Measurements from ENCODE around the gene C1QTNF1.

Gene C1QTNF1

DNA sequence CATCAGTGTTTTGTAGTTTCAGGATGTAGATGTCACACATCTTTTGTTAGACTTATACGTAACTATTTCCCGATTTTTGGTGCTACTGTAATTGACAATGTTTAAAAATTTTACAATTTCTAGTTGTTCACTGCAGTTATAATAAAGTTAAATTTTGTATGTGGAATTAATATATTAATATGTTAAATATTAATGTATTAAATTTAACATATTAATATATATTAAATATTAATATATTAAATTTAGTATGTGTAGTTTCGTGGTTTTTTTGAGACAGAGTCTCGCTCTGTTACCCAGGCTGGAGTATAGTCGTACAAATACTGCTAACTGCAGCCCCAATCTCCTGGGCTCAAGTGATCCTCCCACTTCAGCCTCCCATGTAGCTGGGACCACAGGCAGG, 38.6 kb upstream of the C1QTNF1 start:
- H3K4me3 ChIP-seq (ENCODE audit: extremely low read depth, insufficient read depth, low read length, poor library complexity, severe bottlenecking) = no peak overlapping the region
- WGBS, 2 experiments (ENCODE audit: insufficient coverage in 2 of 2) = 83 to 100% methylated on average over 1 of the region's 5 CpGs
- peaks cover 9% of the 10 kb centered on the region for H3K36me3 ChIP-seq (ENCODE audit: control insufficient read depth, insufficient read depth, low read length)
- H3K4me1 ChIP-seq (ENCODE audit: control insufficient read depth, insufficient read depth, low read length, poor library complexity, severe bottlenecking) = peaks cover 7% of the 10 kb centered on the region
- no peaks in the 10 kb centered on the region for H3K9me3 ChIP-seq (ENCODE audit: control insufficient read depth, low read length)
- H3K27ac ChIP-seq (ENCODE audit: low read depth, low read length, severe bottlenecking) = no peak overlapping the region

- Histone ChIP-seq H3K27ac (ENCODE audit: low read depth, low read length, severe bottlenecking) (peak overlapping the region; percentile 76), H3K4me3 (ENCODE audit: extremely low read depth, insufficient read depth, low read length, poor library complexity, severe bottlenecking) (no peak overlapping the region)
- 87 to 91% methylated on average over 2 to 4 of the region's 6 CpGs for WGBS, 2 experiments (ENCODE audit: insufficient coverage in 2 of 2)
Measured at GRCh38 chr17:78986048-78986648, 37.8 kb upstream of the C1QTNF1 start.

DNA sequence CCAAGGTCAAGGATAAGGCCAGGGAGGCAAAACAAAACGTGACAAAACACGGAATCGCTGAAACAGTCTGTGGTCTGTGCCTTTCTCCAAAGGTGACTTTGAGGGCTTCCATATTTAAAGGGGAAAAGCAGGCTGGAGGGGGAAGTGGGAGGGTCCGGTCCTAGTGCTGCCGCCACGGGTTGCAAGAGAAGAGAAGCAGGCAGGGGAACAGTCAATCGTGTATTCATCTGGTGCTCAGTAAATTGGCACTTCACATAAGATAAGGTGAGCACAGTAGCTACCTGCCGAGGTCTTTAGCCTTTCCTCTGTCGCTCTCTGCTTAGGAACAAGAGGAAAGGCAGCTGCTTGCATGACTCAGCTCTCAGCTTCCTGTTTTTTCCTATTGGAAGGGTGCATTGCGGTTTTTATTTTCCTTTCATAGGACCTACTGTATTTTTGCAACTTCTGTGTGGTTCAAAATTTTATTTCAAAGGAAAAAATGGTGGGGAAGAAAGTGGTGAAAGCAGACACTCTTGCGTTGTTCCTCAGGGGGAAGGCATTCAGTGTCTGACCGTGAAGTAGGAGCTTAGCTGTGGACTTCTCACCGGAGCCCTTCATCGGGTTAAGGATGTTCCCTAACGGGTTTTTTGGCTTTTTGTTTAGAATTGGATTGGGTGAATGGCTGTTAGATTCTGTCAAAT, 37.2 kb upstream of the C1QTNF1 start:
- Histone ChIP-seq H3K4me3 (ENCODE audit: extremely low read depth, insufficient read depth, low read length, poor library complexity, severe bottlenecking) (no peak overlapping the region), H3K27ac (ENCODE audit: low read depth, low read length, severe bottlenecking) (peak overlapping the region; percentile 76), H3K4me1 (ENCODE audit: control insufficient read depth, insufficient read depth, low read length, poor library complexity, severe bottlenecking) (peaks cover 7% of the 10 kb centered on the region), H3K36me3 (ENCODE audit: control insufficient read depth, insufficient read depth, low read length) (peaks cover 23% of the 10 kb centered on the region), H3K9me3 (ENCODE audit: control insufficient read depth, low read length) (no peaks in the 10 kb centered on the region)
- 10 to 14% methylated on average over 11 of the region's 15 CpGs for WGBS, 2 experiments (ENCODE audit: insufficient coverage in 2 of 2)

More at GRCh38 chr17:78986048-78986648, 37.8 kb upstream of the C1QTNF1 start:
- Histone ChIP-seq H3K4me1 (ENCODE audit: control insufficient read depth, insufficient read depth, low read length, poor library complexity, severe bottlenecking) (peaks cover 7% of the 10 kb centered on the region), H3K9me3 (ENCODE audit: control insufficient read depth, low read length) (no peaks in the 10 kb centered on the region), H3K36me3 (ENCODE audit: control insufficient read depth, insufficient read depth, low read length) (peaks cover 17% of the 10 kb centered on the region)

DNA sequence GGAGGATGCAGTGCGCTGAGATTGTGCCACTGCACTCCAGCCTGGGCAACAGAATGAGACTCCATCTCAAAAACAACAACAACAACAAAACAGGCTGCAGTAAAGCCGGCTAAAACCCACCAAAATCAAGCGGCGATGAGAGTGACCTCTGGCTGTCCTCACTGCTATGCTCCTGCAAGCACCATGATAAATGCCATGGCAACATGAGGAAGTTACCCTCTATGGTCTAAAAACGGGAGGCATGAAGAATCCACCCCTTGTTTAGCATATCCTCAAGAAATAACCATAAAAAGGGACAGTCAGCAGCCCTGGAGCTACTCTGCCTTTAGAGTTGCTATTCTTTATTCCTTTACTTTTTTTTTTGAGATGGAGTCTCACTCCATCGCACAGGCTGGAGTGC, 35.8 kb upstream of the C1QTNF1 start:
- no peak overlapping the region for H3K4me3 ChIP-seq (ENCODE audit: extremely low read depth, insufficient read depth, low read length, poor library complexity, severe bottlenecking)

DNA sequence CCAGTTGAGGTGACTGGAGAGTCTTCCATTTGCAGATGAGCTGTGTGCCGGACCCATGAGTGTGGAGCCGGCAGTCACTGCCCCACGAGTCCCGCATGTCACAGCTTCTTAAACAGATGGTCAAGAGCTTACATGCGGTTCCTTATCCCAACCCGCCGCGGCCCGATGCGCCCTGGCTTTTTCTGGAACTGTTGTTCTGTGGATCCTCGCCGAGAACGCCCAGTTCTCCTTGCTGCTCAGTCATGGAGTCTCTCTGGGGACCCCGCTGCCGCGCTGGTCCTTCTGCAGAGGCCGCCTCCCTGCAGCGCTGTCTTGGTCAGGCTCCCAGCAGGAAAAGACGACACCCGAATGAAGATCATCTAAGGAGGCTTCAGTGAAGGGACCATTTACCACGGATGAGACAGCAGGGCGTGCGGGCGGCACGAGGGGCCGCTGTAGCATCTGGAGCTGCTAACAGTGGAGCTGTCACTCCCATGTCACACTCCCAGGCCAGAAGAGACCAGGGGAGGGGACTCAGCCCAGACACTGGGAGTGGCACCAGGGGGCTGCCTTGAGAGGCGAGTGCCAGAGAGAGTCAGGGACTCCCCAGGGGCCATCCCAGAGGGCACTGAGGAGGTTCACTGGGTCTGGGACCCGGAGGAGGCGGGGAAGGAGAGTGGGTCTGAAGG, 33.5 kb upstream of the C1QTNF1 start:
- no peak overlapping the region for H3K4me3 ChIP-seq (ENCODE audit: extremely low read depth, insufficient read depth, low read length, poor library complexity, severe bottlenecking)
- no peak overlapping the region for H3K27ac ChIP-seq (ENCODE audit: low read depth, low read length, severe bottlenecking)
- H3K36me3 ChIP-seq (ENCODE audit: control insufficient read depth, insufficient read depth, low read length) = peaks cover 58% of the 10 kb centered on the region
- peaks cover 7% of the 10 kb centered on the region for H3K4me1 ChIP-seq (ENCODE audit: control insufficient read depth, insufficient read depth, low read length, poor library complexity, severe bottlenecking)
- no peaks in the 10 kb centered on the region for H3K9me3 ChIP-seq (ENCODE audit: control insufficient read depth, low read length)
- 91 to 94% methylated on average over 22 to 29 of the region's 29 CpGs for WGBS, 2 experiments (ENCODE audit: insufficient coverage in 2 of 2)

More for the DNA sequence above, 35.8 kb upstream of the C1QTNF1 start:
- H3K9me3 ChIP-seq (ENCODE audit: control insufficient read depth, low read length) = no peaks in the 10 kb centered on the region
- peaks cover 37% of the 10 kb centered on the region for H3K36me3 ChIP-seq (ENCODE audit: control insufficient read depth, insufficient read depth, low read length)
- no peak overlapping the region for H3K27ac ChIP-seq (ENCODE audit: low read depth, low read length, severe bottlenecking)
- WGBS, 2 experiments (ENCODE audit: insufficient coverage in 2 of 2) = 91 to 97% methylated on average over 5 to 6 of the region's 6 CpGs
- peaks cover 7% of the 10 kb centered on the region for H3K4me1 ChIP-seq (ENCODE audit: control insufficient read depth, insufficient read depth, low read length, poor library complexity, severe bottlenecking)

- Histone ChIP-seq H3K9me3 (ENCODE audit: control insufficient read depth, low read length) (no peaks in the 10 kb centered on the region), H3K27ac (ENCODE audit: low read depth, low read length, severe bottlenecking) (no peak overlapping the region), H3K4me3 (ENCODE audit: extremely low read depth, insufficient read depth, low read length, poor library complexity, severe bottlenecking) (no peak overlapping the region), H3K36me3 (ENCODE audit: control insufficient read depth, insufficient read depth, low read length) (peaks cover 65% of the 10 kb centered on the region), H3K4me1 (ENCODE audit: control insufficient read depth, insufficient read depth, low read length, poor library complexity, severe bottlenecking) (peaks cover 7% of the 10 kb centered on the region)
- 96 to 98% methylated on average over 24 to 28 of the region's 33 CpGs for WGBS, 2 experiments (ENCODE audit: insufficient coverage in 2 of 2)
Measured at GRCh38 chr17:78991017-78991738, 32.8 kb upstream of the C1QTNF1 start.

DNA sequence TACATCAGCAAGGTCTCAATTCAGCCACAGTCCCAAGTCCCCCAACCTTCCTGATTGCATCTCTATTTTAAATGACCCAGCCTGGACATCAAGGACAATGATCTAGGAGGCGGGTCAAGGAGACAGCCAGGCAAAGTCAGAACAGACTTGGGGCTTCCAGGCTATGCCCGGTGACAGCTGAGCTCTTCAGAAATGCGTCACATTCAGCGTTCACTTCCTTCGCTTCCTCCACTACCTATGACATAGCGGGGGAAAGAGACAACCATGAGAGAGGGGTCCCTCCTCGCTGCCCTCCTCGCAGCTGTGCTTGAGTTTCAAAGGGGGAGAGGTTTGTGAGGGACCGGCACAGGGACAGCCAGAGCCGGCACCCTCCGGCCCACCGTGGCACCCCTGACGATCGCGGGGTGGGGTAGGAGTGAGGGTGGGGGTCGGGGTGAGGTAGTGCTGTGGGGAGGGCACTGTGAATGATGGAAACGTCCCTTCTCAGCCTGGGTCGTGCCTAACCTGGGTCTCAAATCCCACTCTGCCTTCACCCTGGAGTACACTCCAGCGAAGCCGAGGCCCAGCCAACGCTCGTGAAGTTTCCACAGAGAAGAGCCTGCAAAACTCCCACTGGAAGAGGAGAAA, 31.9 kb upstream of the C1QTNF1 start:
- H3K4me3 ChIP-seq (ENCODE audit: extremely low read depth, insufficient read depth, low read length, poor library complexity, severe bottlenecking) = no peak overlapping the region
- H3K36me3 ChIP-seq (ENCODE audit: control insufficient read depth, insufficient read depth, low read length) = peaks cover 73% of the 10 kb centered on the region
- 98 to 100% methylated on average over 6 to 12 of the region's 22 CpGs for WGBS, 2 experiments (ENCODE audit: insufficient coverage in 2 of 2)
- H3K9me3 ChIP-seq (ENCODE audit: control insufficient read depth, low read length) = no peaks in the 10 kb centered on the region
- H3K4me1 ChIP-seq (ENCODE audit: control insufficient read depth, insufficient read depth, low read length, poor library complexity, severe bottlenecking) = peaks cover 3% of the 10 kb centered on the region
- H3K27ac ChIP-seq (ENCODE audit: low read depth, low read length, severe bottlenecking) = no peak overlapping the region

GRCh38 chr17:78992542-78993212, 31.3 kb upstream of the C1QTNF1 start:
- 94 to 97% methylated on average over 6 to 7 of the region's 12 CpGs for WGBS, 2 experiments (ENCODE audit: insufficient coverage in 2 of 2)
- Histone ChIP-seq H3K4me3 (ENCODE audit: extremely low read depth, insufficient read depth, low read length, poor library complexity, severe bottlenecking) (no peak overlapping the region), H3K9me3 (ENCODE audit: control insufficient read depth, low read length) (no peaks in the 10 kb centered on the region), H3K27ac (ENCODE audit: low read depth, low read length, severe bottlenecking) (no peak overlapping the region), H3K36me3 (ENCODE audit: control insufficient read depth, insufficient read depth, low read length) (peaks cover 80% of the 10 kb centered on the region), H3K4me1 (ENCODE audit: control insufficient read depth, insufficient read depth, low read length, poor library complexity, severe bottlenecking) (no peaks in the 10 kb centered on the region)

DNA sequence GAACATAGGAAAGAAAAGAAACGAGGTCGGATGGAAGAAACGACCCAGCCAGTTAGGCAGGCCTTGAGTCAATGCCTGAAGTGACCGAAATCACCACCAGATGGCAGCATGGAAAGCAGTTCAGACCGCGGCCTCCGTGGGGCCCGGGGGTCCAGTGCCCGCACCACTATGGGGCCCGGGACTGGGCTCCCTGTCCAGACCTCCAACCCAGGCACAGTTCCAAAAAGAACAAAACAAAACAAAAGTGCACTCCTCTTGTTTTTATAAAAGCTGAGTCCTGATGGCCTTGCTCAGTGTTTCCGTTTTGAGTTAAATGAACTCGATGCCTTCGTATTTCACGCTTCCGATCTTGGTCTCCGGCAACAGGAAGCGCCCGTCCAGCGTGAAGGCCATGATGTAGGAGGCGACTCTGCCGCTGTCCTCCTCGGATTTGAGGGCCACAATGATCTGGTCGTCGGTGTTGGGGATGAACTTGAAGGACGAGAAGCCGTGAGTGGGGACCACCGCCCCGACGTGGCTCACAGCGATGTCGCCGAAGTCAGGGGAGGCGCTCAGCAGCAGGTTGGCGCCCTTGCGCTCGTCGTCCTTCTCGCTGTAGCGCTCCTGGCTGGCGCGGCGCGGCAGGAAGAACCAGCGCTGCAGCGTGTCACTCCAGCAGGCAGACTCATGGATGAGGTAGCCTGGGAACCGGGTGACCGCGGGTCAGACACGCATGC, 30.6 kb upstream of the C1QTNF1 start:
- Histone ChIP-seq H3K27ac (ENCODE audit: low read depth, low read length, severe bottlenecking) (no peak overlapping the region), H3K4me3 (ENCODE audit: extremely low read depth, insufficient read depth, low read length, poor library complexity, severe bottlenecking) (no peak overlapping the region), H3K36me3 (ENCODE audit: control insufficient read depth, insufficient read depth, low read length) (peaks cover 86% of the 10 kb centered on the region), H3K9me3 (ENCODE audit: control insufficient read depth, low read length) (no peaks in the 10 kb centered on the region), H3K4me1 (ENCODE audit: control insufficient read depth, insufficient read depth, low read length, poor library complexity, severe bottlenecking) (no peaks in the 10 kb centered on the region)
- 84 to 87% methylated on average over 49 of the region's 49 CpGs for WGBS, 2 experiments (ENCODE audit: insufficient coverage in 2 of 2)

Measured in mesodermal cell (in vitro differentiated cells).